Loucy (cell line): Measurements from ENCODE around the gene GPRIN1.

ENCODE experiments used
- H2AFZ ChIP-seq: fragments of 200-600 bp; sonication (generic); 2 replicates; pipeline ENCODE4 v1.6.0; 2016; ENCODE audit warnings: antibody characterized with exemption, mild to moderate bottlenecking, low read length, moderate library complexity
- H3F3A ChIP-seq: fragments of 200-600 bp; 2 replicates; pipeline ENCODE4 v1.6.0; 2016; ENCODE audit warnings: antibody characterized with exemption, low read depth, mild to moderate bottlenecking
- H3K27me3 ChIP-seq: fragments of 200-600 bp; sonication (generic); 2 replicates; pipeline ENCODE4 v1.6.1; 2014; ENCODE audit warnings: low read length, mild to moderate bottlenecking; ENCODE audit not compliant: insufficient read depth, poor library complexity, severe bottlenecking
- H3K36me3 ChIP-seq: fragments of 200-600 bp; sonication (generic); 2 replicates; pipeline ENCODE4 v1.6.1; 2016; ENCODE audit warnings: low read length; ENCODE audit not compliant: insufficient read depth
- H3K4me1 ChIP-seq: fragments of 200-600 bp; sonication (generic); 2 replicates; pipeline ENCODE4 v1.5.1; 2014; ENCODE audit warnings: low read length, mild to moderate bottlenecking; ENCODE audit not compliant: insufficient read depth, poor library complexity, severe bottlenecking
- H3K4me2 ChIP-seq: fragments of 200-600 bp; sonication (generic); 2 replicates; pipeline ENCODE4 v1.6.0; 2014; ENCODE audit warnings: antibody characterized with exemption, low read length, low read depth, mild to moderate bottlenecking; ENCODE audit not compliant: poor library complexity, severe bottlenecking
- H3K4me3 ChIP-seq: fragments of 200-600 bp; sonication (generic); 2 replicates; pipeline ENCODE4 v1.5.1; 2014; ENCODE audit warnings: low read length, mild to moderate bottlenecking, mixed read lengths; ENCODE audit not compliant: poor library complexity, severe bottlenecking
- H3K79me2 ChIP-seq: fragments of 200-600 bp; sonication (generic); 2 replicates; pipeline ENCODE4 v1.6.1; 2014; ENCODE audit warnings: low read length; ENCODE audit not compliant: insufficient read depth
- H3K9ac ChIP-seq: fragments of 200-600 bp; sonication (generic); 2 replicates; pipeline ENCODE4 v1.6.0; 2014; ENCODE audit warnings: mild to moderate bottlenecking, low read depth, low read length, moderate library complexity; ENCODE audit not compliant: poor library complexity, severe bottlenecking
- H3K9me2 ChIP-seq: fragments of 200-600 bp; sonication (generic); replicated peaks from 2 replicates; pipeline ENCODE4 v1.6.1; 2016; ENCODE audit warnings: low read depth, low read length, mixed read lengths
- H3K9me3 ChIP-seq: fragments of 200-600 bp; sonication (generic); 2 replicates; pipeline ENCODE4 v1.6.1; 2014; ENCODE audit warnings: mild to moderate bottlenecking, antibody characterized with exemption, low read length, low read depth; ENCODE audit not compliant: insufficient read depth
- H4K20me1 ChIP-seq: fragments of 200-600 bp; sonication (generic); 2 replicates; pipeline ENCODE4 v1.6.0; 2014; ENCODE audit warnings: antibody characterized with exemption, low read length, mild to moderate bottlenecking; ENCODE audit not compliant: insufficient read depth, poor library complexity, severe bottlenecking
- CTCF ChIP-seq: fragments of 200-600 bp; sonication (generic); conservative IDR thresholded peaks from 2 replicates; pipeline ENCODE4 v1.5.1; 2014; ENCODE audit warnings: mild to moderate bottlenecking, antibody characterized with exemption, low read length
- EZH2phosphoT487 ChIP-seq: fragments of 200-600 bp; IDR thresholded peaks from 2 replicates; pipeline ENCODE4 v1.6.1; 2018; ENCODE audit warnings: antibody characterized with exemption, mild to moderate bottlenecking, moderate library complexity, borderline replicate concordance

Gene GPRIN1

GRCh38 chr5:176658007-176658599 is 48.1 kb upstream of the GPRIN1 start:
- no peaks in the 10 kb centered on the region for H3K9me3 ChIP-seq
- H3K4me1 ChIP-seq = no peaks in the 10 kb centered on the region
- no peak overlapping the region for H2AFZ ChIP-seq
- H3K4me3 ChIP-seq = no peak overlapping the region
- no peaks in the 10 kb centered on the region for H3K79me2 ChIP-seq
- no peaks in the 10 kb centered on the region for H4K20me1 ChIP-seq
- H3K9me2 ChIP-seq = no peaks in the 10 kb centered on the region
- H3K27me3 ChIP-seq = no peaks in the 10 kb centered on the region
- no peaks in the 10 kb centered on the region for H3F3A ChIP-seq
- H3K4me2 ChIP-seq = no peak overlapping the region
- TF ChIP-seq EZH2phosphoT487 (no peak), CTCF (peak; percentile 60)
- no peaks in the 10 kb centered on the region for H3K36me3 ChIP-seq
- no peak overlapping the region for H3K9ac ChIP-seq

- Histone ChIP-seq H3K9ac (no peak overlapping the region), H3F3A (no peaks in the 10 kb centered on the region), H3K4me1 (no peaks in the 10 kb centered on the region), H4K20me1 (no peaks in the 10 kb centered on the region), H3K27me3 (no peaks in the 10 kb centered on the region), H3K79me2 (no peaks in the 10 kb centered on the region), H2AFZ (no peak overlapping the region), H3K9me3 (no peaks in the 10 kb centered on the region), H3K4me3 (no peak overlapping the region), H3K4me2 (no peak overlapping the region), H3K9me2 (no peaks in the 10 kb centered on the region), H3K36me3 (no peaks in the 10 kb centered on the region)
- TF ChIP-seq CTCF (no peak), EZH2phosphoT487 (no peak)
Observed at GRCh38 chr5:176656467-176656990, 46.6 kb upstream of the GPRIN1 start.

GRCh38 chr5:176654856-176655255 is 44.9 kb upstream of the GPRIN1 start:
- Histone ChIP-seq H2AFZ (no peak overlapping the region), H3K9ac (no peak overlapping the region), H3K9me2 (no peaks in the 10 kb centered on the region), H3K4me2 (no peak overlapping the region), H3K27me3 (no peaks in the 10 kb centered on the region), H3K4me1 (no peaks in the 10 kb centered on the region), H3K36me3 (no peaks in the 10 kb centered on the region), H3K79me2 (no peaks in the 10 kb centered on the region), H3F3A (no peaks in the 10 kb centered on the region), H4K20me1 (no peaks in the 10 kb centered on the region), H3K9me3 (no peaks in the 10 kb centered on the region), H3K4me3 (no peak overlapping the region)
- TF ChIP-seq EZH2phosphoT487 (no peak), CTCF (no peak)
